ENCODE measurements around the gene PSMD5.
A peak's percentile ranks its signal among the peaks of the same experiment; 100 is the strongest.

PSMD5 gene

DNA sequence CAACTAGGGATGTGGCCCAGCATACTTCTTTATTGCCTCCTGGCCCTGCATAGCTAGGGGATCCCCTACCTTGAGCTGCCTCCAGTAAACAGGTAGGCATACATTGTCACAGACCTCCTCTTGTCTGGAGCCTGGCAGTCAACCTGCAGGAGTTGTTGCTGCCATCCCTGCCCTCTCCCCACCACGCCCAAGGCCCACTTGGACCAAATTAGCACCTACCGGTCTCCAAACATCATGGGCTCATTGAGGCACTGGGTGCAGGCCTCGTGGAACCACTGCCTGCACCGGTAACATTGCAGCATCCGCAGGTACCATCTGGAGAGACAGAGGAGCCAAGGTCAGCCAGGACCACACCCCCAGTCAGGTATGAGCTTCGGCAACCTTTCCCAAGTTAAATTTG, 23.9 kb upstream of the PSMD5 start:
- no peak overlapping the region for H3K4me3 ChIP-seq (ENCODE audit: low read length, poor library complexity, severe bottlenecking)
- no peak overlapping the region for H3K9ac ChIP-seq (ENCODE audit: low read depth, low read length, poor library complexity, severe bottlenecking)
- no peaks in the 10 kb centered on the region for H3F3A ChIP-seq (ENCODE audit: low read depth)
- no peaks in the 10 kb centered on the region for H3K9me3 ChIP-seq (ENCODE audit: insufficient read depth, low read depth, low read length)
- TF ChIP-seq EZH2phosphoT487 (IDR thresholded peaks at IDR 0.05; ENCODE audit: borderline replicate concordance) (no peak), CTCF (conservative IDR thresholded peaks at IDR 0.05; ENCODE audit: low read length) (no peak)
- H2AFZ ChIP-seq (ENCODE audit: low read length): no peak overlapping the region
- peaks cover 89% of the 10 kb centered on the region; the same call in 1 of the 2 replicates for H3K36me3 ChIP-seq (ENCODE audit: insufficient read depth, low read length)
- no peak overlapping the region for H3K4me2 ChIP-seq (ENCODE audit: low read depth, low read length, poor library complexity, severe bottlenecking)
- H4K20me1 ChIP-seq (ENCODE audit: insufficient read depth, low read length, poor library complexity, severe bottlenecking): peaks cover 5% of the 10 kb centered on the region
- H3K4me1 ChIP-seq (ENCODE audit: insufficient read depth, low read length, poor library complexity, severe bottlenecking): peaks cover 21% of the 10 kb centered on the region
- no peaks in the 10 kb centered on the region for H3K27me3 ChIP-seq (ENCODE audit: insufficient read depth, low read length, poor library complexity, severe bottlenecking)
- peaks cover 73% of the 10 kb centered on the region; the same call in 1 of the 2 replicates for H3K79me2 ChIP-seq (ENCODE audit: insufficient read depth, low read length)
- H3K9me2 ChIP-seq (replicated peaks; ENCODE audit: low read depth, low read length): no peaks in the 10 kb centered on the region

DNA sequence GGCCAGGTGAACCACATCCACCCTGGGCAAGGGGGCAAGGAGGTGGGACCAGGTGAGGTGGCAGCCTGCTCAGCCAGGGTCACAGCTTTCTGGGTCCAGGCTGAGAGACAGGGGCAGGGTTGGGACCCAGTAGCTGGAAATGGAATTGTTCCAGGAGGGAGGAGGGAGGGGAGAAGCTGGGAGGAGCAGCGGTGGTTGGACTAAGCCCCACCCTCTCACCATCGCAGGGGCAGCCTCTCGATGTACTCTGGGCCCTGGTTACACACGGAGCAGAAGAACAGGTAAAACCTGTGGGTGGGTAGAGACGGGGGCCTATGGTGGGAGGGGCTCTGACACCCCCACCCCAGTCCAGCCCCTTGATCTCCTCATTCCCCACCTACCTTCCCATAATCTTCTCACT, 23.1 kb upstream of the PSMD5 start:
- no peak overlapping the region for H3K4me3 ChIP-seq (ENCODE audit: low read length, poor library complexity, severe bottlenecking)
- no peaks in the 10 kb centered on the region for H3F3A ChIP-seq (ENCODE audit: low read depth)
- H3K9ac ChIP-seq (ENCODE audit: low read depth, low read length, poor library complexity, severe bottlenecking): peak overlapping the region; percentile 39
- peaks cover 91% of the 10 kb centered on the region for H3K36me3 ChIP-seq (ENCODE audit: insufficient read depth, low read length)
- H4K20me1 ChIP-seq (ENCODE audit: insufficient read depth, low read length, poor library complexity, severe bottlenecking): peaks cover 5% of the 10 kb centered on the region
- H3K27me3 ChIP-seq (ENCODE audit: insufficient read depth, low read length, poor library complexity, severe bottlenecking): no peaks in the 10 kb centered on the region
- H3K9me2 ChIP-seq (replicated peaks; ENCODE audit: low read depth, low read length): no peaks in the 10 kb centered on the region
- H3K4me2 ChIP-seq (ENCODE audit: low read depth, low read length, poor library complexity, severe bottlenecking): no peak overlapping the region
- peaks cover 64% of the 10 kb centered on the region; the same call in 1 of the 2 replicates for H3K79me2 ChIP-seq (ENCODE audit: insufficient read depth, low read length)
- H3K9me3 ChIP-seq (ENCODE audit: insufficient read depth, low read depth, low read length): no peaks in the 10 kb centered on the region
- TF ChIP-seq EZH2phosphoT487 (IDR thresholded peaks at IDR 0.05; ENCODE audit: borderline replicate concordance) (no peak), CTCF (conservative IDR thresholded peaks at IDR 0.05; ENCODE audit: low read length) (no peak)
- peaks cover 14% of the 10 kb centered on the region for H3K4me1 ChIP-seq (ENCODE audit: insufficient read depth, low read length, poor library complexity, severe bottlenecking)
- no peak overlapping the region for H2AFZ ChIP-seq (ENCODE audit: low read length)

DNA sequence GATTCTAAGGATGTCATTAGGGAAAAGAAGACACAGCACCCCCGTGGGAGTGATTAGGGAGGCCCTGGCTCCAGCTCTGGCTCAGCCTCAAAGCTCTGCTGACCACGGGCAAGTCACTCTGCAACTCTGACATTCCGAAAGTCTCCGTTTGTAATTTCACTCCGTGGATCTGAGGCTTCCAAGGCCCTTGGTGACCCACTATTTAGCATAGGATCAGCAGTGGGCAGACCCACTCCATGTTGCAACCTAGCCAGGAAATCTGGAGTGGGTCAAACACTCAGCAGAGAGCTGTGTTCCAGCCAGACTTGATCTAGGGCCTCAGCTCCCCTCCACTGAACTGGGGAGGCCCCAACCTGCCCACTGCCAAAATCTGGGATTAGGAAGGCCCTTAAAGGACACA, 22.5 kb upstream of the PSMD5 start:
- H3K9me2 ChIP-seq (replicated peaks; ENCODE audit: low read depth, low read length): no peaks in the 10 kb centered on the region
- peak overlapping the region; percentile 39 for H3K9ac ChIP-seq (ENCODE audit: low read depth, low read length, poor library complexity, severe bottlenecking)
- H3K4me3 ChIP-seq (ENCODE audit: low read length, poor library complexity, severe bottlenecking): no peak overlapping the region
- no peak overlapping the region for H2AFZ ChIP-seq (ENCODE audit: low read length)
- H3K9me3 ChIP-seq (ENCODE audit: insufficient read depth, low read depth, low read length): no peaks in the 10 kb centered on the region
- H4K20me1 ChIP-seq (ENCODE audit: insufficient read depth, low read length, poor library complexity, severe bottlenecking): peaks cover 5% of the 10 kb centered on the region
- no peak overlapping the region for H3K4me2 ChIP-seq (ENCODE audit: low read depth, low read length, poor library complexity, severe bottlenecking)
- H3K79me2 ChIP-seq (ENCODE audit: insufficient read depth, low read length): peaks cover 60% of the 10 kb centered on the region; the same call in 1 of the 2 replicates
- H3K4me1 ChIP-seq (ENCODE audit: insufficient read depth, low read length, poor library complexity, severe bottlenecking): peaks cover 8% of the 10 kb centered on the region
- H3K36me3 ChIP-seq (ENCODE audit: insufficient read depth, low read length): peaks cover 93% of the 10 kb centered on the region
- no peaks in the 10 kb centered on the region for H3K27me3 ChIP-seq (ENCODE audit: insufficient read depth, low read length, poor library complexity, severe bottlenecking)
- no peaks in the 10 kb centered on the region for H3F3A ChIP-seq (ENCODE audit: low read depth)
- TF ChIP-seq EZH2phosphoT487 (IDR thresholded peaks at IDR 0.05; ENCODE audit: borderline replicate concordance) (no peak), CTCF (conservative IDR thresholded peaks at IDR 0.05; ENCODE audit: low read length) (no peak)
